Measurements from ENCODE around the gene SLC15A3. TPM values are rescaled to one million over a fixed set of nuclear protein-coding genes. Genes with fewer than 3 reads are reported as not detected.

SLC15A3 gene
- total RNA-seq, 1 experiment from 2014 or later, result 8.7 TPM

GRCh38 chr11:60937811-60938210 is 14.2 kb downstream of the SLC15A3 start:
- Histone ChIP-seq H3K4me3 (ENCODE audit: low read depth in 2 of 2, low read length in 2 of 2) (no peak overlapping the region), H3K27me3 (ENCODE audit: control insufficient read depth, insufficient read depth, low read length) (no peaks in the 10 kb centered on the region), H3K27ac (ENCODE audit: low read length) (no peak overlapping the region), H3K36me3 (ENCODE audit: control insufficient read depth, insufficient read depth, low read length) (no peaks in the 10 kb centered on the region), H3K4me1 (ENCODE audit: control insufficient read depth, insufficient read depth, low read length) (no peaks in the 10 kb centered on the region), H3K9me3 (ENCODE audit: control insufficient read depth, insufficient read depth, low read depth, low read length) (no peaks in the 10 kb centered on the region)
- ATAC-seq (no peak), DNase-seq (ENCODE audit: low read depth, low spot score) (no peak)
- intact Hi-C loops (cut with micrococcal nuclease; ENCODE audit: unreplicated experiment), result no loop called here
- CTCF ChIA-PET, result no interaction called here
- POLR2A ChIA-PET, result no interaction called here
- no TSS peak for BruUV-seq (replicated peaks)
- no peak for TF ChIP-seq POLR2AphosphoS5 (IDR thresholded peaks at IDR 0.05; ENCODE audit: low read depth, low read length)
- TF ChIP-seq, protein P1, sequence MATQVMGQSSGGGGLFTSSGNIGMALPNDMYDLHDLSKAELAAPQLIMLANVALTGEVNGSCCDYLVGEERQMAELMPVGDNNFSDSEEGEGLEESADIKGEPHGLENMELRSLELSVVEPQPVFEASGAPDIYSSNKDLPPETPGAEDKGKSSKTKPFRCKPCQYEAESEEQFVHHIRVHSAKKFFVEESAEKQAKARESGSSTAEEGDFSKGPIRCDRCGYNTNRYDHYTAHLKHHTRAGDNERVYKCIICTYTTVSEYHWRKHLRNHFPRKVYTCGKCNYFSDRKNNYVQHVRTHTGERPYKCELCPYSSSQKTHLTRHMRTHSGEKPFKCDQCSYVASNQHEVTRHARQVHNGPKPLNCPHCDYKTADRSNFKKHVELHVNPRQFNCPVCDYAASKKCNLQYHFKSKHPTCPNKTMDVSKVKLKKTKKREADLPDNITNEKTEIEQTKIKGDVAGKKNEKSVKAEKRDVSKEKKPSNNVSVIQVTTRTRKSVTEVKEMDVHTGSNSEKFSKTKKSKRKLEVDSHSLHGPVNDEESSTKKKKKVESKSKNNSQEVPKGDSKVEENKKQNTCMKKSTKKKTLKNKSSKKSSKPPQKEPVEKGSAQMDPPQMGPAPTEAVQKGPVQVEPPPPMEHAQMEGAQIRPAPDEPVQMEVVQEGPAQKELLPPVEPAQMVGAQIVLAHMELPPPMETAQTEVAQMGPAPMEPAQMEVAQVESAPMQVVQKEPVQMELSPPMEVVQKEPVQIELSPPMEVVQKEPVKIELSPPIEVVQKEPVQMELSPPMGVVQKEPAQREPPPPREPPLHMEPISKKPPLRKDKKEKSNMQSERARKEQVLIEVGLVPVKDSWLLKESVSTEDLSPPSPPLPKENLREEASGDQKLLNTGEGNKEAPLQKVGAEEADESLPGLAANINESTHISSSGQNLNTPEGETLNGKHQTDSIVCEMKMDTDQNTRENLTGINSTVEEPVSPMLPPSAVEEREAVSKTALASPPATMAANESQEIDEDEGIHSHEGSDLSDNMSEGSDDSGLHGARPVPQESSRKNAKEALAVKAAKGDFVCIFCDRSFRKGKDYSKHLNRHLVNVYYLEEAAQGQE (IDR thresholded peaks at IDR 0.05; ENCODE audit: insufficient read depth in 1 of 2, low read depth in 2 of 2, low read length in 1 of 2), result no peak
- no peak for TF ChIP-seq SIN3A (IDR thresholded peaks at IDR 0.05; ENCODE audit: borderline replicate concordance, insufficient read depth, low read depth, low read length)
- TF ChIP-seq, protein P2, sequence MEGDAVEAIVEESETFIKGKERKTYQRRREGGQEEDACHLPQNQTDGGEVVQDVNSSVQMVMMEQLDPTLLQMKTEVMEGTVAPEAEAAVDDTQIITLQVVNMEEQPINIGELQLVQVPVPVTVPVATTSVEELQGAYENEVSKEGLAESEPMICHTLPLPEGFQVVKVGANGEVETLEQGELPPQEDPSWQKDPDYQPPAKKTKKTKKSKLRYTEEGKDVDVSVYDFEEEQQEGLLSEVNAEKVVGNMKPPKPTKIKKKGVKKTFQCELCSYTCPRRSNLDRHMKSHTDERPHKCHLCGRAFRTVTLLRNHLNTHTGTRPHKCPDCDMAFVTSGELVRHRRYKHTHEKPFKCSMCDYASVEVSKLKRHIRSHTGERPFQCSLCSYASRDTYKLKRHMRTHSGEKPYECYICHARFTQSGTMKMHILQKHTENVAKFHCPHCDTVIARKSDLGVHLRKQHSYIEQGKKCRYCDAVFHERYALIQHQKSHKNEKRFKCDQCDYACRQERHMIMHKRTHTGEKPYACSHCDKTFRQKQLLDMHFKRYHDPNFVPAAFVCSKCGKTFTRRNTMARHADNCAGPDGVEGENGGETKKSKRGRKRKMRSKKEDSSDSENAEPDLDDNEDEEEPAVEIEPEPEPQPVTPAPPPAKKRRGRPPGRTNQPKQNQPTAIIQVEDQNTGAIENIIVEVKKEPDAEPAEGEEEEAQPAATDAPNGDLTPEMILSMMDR (IDR thresholded peaks at IDR 0.05), result no peak
- no peak for TF ChIP-seq TCF7L2 (IDR thresholded peaks at IDR 0.05; ENCODE audit: low read depth, low read length)
- in situ Hi-C loops (cut with HindIII; ENCODE audit: low pct_unique_long_range_greater_than_20kb, low sequenced_read_pairs), result no loop called here

- no peak for DNase-seq (ENCODE audit: low read depth, low spot score)
- CTCF ChIA-PET, result no interaction called here
- no peak for ATAC-seq
- H3K4me1 ChIP-seq (ENCODE audit: control insufficient read depth, insufficient read depth, low read length), result no peaks in the 10 kb centered on the region
- no peaks in the 10 kb centered on the region for H3K9me3 ChIP-seq (ENCODE audit: control insufficient read depth, insufficient read depth, low read depth, low read length)
- POLR2A ChIA-PET, result no interaction called here
- intact Hi-C loops (cut with micrococcal nuclease; ENCODE audit: unreplicated experiment) (no loop called here), in situ Hi-C loops (cut with HindIII; ENCODE audit: low pct_unique_long_range_greater_than_20kb, low sequenced_read_pairs) (no loop called here)
- H3K4me3 ChIP-seq (ENCODE audit: low read depth in 2 of 2, low read length in 2 of 2), result no peak overlapping the region
- H3K27ac ChIP-seq (ENCODE audit: low read length), result no peak overlapping the region
- H3K27me3 ChIP-seq (ENCODE audit: control insufficient read depth, insufficient read depth, low read length), result no peaks in the 10 kb centered on the region
- no TSS peak for BruUV-seq (replicated peaks)
- H3K36me3 ChIP-seq (ENCODE audit: control insufficient read depth, insufficient read depth, low read length), result no peaks in the 10 kb centered on the region
- TF ChIP-seq POLR2AphosphoS5 (IDR thresholded peaks at IDR 0.05; ENCODE audit: low read depth, low read length) (no peak), TCF7L2 (IDR thresholded peaks at IDR 0.05; ENCODE audit: low read depth, low read length) (no peak), SIN3A (IDR thresholded peaks at IDR 0.05; ENCODE audit: borderline replicate concordance, insufficient read depth, low read depth, low read length) (no peak)
- TF ChIP-seq, protein P2 (IDR thresholded peaks at IDR 0.05), result no peak
- TF ChIP-seq, protein P1 (IDR thresholded peaks at IDR 0.05; ENCODE audit: insufficient read depth in 1 of 2, low read depth in 2 of 2, low read length in 1 of 2), result no peak
These were observed 14.8 kb downstream of the SLC15A3 start for GRCh38 chr11:60937144-60937527.

Data from Panc1 (cell line).